Fibroblast of skin of right quadriceps (primary cell): ENCODE results near the gene CAPN13.

Experiments used
- DNase-seq: peaks from one replicate; pipeline ENCODE4 v3.0.0-alpha.2; 2013

CAPN13 gene

DNA sequence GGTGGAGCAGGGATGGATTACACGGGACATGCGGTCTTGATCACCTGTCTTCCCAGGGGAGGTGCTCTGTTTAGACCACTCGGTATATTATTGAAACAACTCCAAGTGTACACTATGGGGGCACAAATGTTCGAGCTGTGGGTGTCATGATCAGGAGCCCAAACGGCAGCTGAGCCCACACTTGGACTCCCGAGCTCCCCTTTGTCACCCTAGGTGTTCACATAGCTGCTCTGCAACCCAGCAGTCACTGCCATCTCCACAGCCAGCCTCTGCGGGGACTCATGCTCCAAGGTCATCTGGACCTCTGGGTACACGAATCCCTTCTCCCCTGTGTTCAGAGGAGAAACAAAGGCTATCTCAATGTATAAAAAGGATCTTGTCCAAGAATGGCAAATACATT, 46.0 kb downstream of the CAPN13 start:
- DNase-seq, result no peak

DNA sequence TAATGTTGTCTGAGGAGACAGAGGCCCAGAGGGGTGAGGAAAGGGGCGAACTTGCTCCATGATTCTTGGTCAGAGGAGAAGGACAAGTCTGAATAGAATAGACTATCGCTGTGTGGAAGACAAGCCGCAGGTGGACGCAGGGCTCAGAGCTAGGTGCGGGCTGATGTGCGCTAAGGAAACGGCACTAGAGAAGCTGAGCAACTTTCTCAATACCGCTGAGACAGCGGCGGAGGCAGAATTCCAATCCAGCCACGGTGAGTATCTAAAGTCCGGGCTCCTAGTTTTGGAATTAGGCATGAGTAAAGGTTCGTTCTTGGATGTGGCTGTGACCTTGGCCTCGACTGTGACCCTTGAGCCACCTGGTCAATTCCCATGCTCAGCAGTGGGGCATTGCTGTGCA, 47.8 kb downstream of the CAPN13 start:
- no peak for DNase-seq

DNA sequence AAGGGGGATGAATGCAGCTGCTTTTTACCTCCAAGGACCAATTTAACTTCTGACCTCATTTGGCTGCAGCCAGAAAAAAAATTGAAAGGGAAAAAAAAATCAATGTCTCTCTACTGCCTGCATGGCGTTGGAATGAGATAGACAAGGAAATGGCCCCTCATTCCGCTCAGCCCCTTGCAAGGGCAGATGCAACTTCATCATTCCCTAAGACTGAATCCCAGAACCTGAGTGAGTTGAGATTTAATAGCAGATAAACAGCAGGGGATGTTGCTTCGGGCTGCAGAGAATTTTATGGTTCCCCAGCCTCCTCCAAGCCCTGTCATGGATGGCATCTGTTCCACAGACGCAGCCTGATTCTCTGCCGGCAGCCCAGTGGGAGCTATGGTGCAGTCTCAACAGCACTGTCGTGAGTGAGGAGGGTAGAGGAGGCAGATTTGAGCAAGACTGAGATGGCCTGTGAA, 49.0 kb downstream of the CAPN13 start:
- peak; percentile 30 for DNase-seq

DNA sequence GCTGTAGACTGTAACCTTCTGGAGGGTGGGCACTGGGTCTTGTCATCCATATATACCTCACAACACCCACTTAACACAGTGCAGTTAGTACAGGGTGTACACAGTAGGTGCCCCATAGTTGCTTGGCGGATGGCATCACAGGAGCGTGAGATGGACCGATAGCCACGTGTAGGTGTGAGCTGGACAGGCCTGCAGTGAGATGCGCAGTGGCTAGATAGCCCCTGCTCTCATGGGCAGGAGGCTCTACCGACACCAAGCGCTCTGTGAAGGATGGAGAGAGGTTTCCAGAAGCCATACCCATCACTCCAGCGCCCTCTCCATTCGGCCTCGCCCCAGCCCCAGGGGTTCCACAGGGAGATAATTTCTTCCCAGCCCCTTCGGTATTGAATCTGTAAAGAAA, 49.5 kb downstream of the CAPN13 start:
- DNase-seq, result no peak

DNA sequence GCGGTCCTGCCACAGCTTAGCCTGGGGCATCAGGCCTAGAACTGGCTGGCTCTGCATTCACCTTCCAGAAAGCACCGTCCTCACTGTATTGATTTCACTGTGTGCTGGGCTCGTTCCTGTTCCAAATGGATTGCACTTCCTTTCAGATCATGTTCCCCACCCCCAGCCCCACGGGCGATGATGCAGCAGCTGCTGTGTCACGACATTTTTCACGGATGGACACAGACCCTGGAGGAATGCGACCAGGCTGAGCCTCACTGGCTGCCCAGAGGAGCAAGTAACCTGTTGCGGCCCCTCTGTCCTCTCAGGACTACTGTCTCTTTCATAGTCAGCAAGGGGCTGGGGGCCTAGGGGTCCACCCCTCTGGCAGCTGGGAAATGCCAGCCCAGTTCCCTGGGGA, 50.3 kb downstream of the CAPN13 start:
- no peak for DNase-seq

DNA sequence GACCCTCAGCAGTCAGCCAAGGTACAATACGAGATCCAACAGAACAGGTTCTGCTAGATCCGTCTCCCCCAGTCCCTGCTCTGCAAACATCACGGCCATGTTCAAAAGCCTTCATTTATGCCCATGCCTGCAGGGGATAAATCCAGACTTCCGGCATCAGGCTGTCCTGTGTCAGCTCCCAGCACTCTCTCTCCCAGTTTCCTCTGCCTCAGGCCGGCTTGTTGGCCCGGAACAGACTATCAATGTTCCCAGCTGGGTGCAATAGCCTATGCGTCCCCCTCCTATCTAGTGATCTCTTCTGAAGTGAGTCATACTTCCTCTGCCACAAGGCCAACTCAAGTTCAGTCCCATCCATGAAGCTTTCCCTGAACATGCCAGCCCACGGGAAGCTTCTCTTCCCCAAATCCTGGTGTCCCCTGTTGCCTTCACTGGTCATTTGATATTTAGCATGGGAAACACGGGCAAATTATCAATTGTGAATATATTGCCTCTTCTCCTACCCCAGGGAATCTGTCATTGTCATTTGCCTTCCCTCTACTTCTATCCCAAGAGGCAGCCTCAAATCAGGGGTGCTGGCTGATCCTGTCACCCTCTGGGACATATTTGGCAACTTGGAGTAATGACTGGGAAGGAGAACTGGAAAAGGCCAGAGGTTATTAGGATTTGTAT, 51.1 kb downstream of the CAPN13 start:
- DNase-seq, result peak; percentile 64

DNA sequence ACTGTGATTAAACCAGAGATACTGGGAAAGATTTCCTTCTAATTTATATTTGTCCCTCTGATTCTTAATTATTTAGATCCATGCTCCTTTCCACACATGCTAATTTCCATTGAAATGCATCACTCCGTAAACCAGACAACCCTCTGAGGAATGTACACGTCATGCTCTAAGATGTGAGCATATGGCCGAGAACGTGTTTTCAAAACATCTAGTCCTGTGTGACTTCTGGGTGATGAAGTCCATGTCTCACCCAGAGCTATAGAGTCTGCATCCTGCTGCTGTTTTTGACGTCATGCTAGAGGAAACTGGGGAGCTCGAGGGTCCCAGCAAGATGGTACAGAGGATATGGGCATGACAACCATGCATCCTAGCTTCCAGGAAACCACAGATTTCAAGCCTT, 53.6 kb downstream of the CAPN13 start:
- DNase-seq, result no peak

DNA sequence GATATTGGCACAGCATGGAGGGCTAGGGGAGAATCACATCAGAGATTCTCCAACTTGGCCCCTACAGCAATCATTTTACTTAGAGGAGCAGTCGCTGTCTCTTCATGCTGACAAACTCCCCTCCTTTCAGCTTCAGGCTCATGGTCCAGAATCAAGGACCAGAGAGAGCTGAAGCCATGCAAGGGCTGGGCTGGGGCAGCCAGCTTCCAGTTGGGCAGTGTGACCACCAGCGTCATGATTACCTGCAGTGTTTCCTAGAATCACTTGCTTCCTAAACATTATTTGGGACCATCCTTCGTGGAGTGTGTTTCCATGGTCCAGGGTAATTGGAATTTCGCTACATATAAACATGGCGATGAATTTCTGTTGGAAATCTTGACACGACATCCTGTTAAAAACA, 54.4 kb downstream of the CAPN13 start:
- no peak for DNase-seq

DNA sequence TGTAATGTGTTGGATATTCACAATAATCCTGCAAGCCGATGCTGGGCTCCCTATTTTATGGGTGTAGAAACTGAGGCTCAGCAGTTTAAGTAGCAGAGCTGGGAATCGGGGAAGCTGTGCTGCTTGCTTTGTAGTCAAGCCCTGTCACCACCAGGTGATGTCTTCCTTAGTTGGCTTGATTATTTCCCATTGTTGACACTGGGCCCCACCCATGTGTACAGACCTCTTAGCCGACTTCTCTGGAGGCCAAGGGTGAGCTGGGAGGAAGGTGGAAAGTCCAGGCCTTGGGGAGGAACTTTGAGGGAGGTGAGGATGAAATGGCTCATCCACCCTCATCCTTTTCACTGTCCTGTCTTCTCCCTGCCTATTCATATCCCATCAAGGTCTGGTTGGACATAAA, 60.0 kb downstream of the CAPN13 start:
- no peak for DNase-seq

DNA sequence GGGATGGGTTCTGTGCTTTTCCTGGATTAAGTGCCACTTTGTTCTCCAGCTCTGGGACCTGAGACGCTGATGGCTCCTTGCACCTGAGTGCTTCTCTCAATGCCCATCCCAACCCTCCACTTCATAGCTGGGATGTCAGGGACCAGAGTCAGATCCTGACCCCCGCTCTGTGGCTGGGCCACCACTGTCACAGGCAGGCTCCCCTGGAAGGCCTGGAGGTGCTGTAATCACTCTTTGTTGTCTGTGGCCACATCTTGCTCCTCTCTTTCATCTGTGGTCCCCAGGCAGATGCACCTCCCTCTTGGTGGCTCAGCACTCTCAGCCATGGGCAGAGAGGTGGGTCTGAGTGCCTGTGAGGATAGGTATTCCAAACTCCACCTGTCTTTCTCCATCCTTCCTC, 62.4 kb downstream of the CAPN13 start:
- no peak for DNase-seq

DNA sequence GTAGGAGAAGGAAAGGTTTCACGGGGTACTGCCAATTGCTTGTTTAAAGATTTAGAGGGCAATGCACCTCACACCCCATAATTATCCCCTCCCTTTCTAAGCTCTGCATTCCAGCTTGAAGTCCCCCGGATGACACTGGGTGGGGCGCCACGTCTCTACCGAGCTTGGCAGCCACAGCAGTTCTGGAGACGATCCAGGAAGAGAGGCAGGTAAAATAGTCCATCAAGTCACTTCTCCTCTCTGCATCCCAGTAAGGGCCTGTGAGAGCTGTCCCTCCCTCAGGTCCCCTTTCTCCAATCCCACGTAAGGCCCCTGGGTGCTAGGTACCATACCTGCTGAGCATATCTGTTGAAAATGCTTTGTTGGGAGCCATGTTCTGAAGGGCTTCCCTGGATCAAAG, 65.7 kb downstream of the CAPN13 start:
- no peak for DNase-seq

DNA sequence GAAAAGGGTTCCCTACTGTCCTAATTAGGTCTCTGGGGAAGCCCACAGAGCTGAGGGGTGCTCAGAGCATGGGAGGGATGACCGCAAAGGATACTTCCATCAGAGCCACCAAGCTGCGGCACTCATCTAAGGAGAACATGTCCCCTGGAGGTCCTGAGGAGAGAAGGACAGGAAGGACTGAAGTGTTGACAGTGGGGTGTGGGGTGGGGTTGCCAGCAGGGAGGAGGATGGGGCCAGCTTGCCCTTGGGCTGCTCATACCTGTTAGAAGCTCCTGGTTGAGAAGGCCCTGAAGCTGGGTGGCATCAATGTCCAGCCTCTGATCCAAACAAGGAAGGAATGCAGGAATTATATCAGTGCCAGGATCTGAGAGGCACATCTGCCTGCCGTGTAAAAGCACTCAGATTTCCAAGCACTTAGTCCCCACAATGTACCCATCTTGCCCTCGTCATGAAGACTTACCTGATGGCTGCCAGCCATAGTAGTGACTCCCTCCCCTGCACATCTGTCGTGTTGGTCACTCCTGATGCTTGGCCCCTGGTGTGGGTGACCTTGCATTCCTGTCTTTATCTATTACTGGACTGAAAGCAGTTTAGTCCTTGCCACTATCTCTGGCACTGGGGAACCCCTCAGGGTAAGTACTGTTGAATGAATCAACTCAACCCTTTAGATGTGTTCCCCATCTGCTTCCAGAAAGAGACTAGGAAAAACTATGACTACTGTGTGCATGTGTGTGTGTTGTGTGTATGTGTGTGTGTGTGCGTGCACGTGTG, 68.9 kb downstream of the CAPN13 start:
- no peak for DNase-seq

DNA sequence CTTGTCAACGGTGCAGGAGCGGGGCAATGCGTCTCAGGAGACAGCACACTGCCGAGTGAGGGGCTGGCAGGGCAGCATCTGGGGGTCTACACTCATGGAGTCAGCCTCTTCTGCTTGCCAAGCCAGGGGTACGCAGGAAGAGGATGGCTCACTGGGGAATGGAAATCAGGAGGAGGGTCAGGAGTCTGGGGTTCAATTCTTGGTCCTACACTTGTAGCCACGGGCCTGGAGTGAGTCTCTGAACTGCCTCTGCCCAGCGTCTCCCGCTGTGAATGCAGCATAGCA, 70.0 kb downstream of the CAPN13 start:
- DNase-seq, result no peak

DNA sequence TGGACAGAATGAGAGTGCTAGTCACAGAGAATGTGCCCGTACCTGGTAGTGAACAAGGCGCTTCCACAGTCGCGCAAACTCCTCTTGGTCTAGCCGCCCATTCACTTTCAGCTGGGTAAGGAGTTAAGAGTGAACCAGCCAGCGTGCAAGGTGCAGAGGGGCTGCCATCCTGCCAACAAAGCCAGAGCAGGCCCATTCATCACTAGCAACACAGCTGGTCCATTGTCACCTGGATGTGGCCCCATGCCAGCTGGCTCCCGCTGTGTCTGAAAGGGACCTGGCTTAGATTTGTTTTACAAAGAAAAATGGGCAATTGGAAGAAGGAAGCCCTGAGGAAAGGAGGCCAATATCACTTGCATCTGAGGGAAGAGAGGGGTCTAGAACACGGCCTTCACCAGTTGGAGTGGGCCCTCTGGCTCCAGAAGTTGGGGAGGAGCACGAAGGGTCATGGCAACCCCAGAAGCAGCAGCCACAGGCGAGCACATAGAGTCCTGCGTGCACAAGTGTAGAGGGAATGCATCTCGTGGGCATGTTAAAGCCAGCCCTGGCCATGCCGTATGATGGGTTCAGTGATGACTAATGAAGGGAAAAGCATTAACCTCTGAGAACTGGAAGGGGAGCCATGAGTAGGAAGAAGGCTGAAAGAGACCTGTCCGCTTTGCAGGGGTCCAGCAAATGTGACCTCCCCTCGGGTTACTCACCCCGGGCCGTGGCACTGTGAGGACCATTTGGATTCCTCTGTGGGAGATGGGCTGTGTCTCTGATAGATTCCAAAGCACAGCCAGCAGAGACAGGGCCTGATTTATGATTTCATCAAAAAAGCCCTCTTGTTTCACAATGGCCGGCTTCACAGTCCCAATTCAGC, 70.6 kb downstream of the CAPN13 start:
- DNase-seq, result no peak

DNA sequence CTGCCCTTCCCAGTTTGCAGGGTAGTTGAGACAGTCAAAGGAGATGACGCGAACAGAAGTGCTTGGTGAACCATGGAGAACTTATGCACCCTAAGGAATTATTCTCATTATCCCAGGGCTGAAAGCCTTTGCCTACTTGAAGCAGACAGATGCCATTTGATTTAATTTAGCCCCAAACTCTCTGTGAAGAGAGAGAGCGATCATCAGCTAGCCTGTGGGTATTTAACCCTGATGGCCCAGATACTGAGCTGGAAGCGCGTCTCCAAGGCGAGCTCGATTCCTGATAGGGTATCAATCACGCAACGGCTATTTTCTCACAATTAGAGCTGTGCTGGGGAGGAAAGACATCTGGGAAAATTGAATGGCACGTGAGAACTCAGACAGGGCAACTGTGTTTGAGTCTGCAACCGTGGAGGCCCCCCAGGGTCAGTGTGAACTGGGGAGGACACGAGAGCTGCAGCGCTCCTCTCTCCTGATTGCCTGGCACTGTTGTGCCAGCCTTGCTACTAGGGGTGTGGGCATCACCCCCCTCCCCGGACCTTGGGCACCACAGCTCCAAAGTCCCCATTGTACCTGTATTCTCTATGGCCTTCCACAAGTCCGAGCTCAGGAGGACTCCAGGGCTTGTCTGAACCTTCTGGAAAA, 73.2 kb downstream of the CAPN13 start:
- no peak for DNase-seq

DNA sequence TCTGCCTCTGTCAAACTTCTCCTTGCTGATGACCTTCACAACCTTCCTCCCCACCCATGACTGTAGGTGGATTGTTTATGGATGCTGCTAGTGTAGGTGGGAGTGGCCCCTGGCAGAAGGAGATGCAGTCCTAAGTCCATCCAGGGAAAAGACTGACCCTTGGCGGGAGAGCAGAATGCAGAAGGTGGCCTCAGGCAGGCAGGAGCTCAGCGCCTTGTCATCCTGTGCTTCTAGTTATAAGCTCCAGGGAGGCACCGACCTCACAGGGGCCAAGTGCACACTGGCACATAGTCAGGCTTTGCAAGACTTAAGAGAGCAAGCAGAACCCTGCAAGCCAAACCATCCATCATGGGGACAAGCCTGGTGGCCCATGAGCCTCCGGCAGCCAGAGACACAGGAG, 74.4 kb downstream of the CAPN13 start:
- DNase-seq, result no peak

DNA sequence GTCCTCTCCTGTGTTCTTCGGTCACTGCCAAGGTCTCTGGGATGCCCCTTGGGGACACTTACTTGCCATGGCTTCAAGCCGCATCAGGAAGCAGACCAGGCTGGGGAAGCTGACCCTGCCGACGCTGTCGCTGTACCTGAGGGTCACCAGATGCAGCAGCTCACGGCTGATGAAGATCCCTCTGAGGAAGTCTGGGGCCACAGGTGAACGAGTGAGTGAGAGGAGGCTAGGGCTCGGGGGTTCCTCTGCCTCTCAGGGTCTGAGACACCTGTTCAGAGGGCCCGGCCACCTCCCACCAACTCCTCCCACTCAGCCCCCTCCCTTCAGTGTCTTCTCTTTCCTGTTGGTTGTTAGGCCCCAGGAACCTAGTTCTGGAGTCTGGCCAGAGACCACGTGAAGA, 74.9 kb downstream of the CAPN13 start:
- no peak for DNase-seq

DNA sequence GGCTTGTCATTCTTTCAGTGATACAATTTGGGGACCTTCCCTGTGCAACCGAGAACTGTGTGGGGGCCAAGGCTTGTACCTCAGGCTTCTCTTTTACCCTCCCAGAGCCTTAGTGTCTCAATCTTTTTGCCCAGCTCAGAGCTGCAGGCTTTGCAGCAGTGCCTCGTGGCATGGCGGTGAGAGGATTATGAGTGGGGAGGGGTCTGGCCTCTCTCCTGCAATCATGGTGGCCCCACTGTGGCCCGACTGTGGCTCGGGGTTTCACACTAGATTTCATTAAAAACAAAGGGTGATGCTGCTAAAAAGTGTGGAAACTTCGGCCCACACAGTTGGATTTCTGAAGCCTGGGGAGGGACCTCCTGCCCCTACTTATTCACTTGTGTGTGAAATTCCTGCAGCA, 75.5 kb downstream of the CAPN13 start:
- DNase-seq, result no peak

DNA sequence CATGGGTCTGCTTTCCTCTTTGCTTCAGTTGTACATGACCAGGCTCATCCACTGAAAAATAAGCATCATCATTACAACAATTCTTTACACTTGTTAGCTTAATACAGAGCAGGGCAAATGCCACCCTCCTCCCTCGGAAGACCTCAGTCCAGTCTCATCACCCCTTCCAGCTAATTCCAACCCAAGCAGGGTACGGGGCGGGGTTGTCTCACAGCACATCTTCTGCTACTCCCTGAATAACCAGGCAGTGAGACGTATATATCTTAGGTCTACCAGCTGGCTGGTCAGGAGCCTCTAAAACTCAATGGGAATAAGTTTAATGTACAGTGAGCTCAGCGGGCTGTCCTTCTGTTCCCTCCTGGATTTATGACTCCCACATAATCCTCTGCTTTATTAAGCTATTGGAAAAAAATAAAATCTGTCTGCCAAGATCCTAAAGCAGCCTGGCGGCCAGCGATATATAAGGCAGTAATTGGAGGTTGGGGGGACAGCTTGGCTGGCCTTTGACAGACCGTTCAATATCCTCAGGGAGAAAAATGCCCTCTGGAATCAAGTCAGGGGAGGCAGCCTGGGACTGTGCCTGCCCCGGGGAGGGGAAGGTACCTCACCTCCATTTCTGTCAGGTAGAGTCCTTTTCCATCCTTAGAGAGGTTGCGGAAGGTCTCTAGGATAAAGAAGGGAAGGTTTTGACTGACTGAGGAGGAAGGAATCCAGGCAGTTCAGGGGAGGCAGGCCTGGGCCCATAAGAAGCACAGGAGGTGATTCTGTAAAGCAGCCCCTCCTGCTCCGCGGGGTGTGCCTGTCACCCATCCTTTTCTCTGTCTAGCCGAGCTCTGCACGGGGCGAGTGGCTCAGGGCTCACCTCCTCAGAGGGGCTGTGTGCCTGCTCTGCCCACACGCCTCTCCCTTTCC, 76.3 kb downstream of the CAPN13 start:
- no peak for DNase-seq

DNA sequence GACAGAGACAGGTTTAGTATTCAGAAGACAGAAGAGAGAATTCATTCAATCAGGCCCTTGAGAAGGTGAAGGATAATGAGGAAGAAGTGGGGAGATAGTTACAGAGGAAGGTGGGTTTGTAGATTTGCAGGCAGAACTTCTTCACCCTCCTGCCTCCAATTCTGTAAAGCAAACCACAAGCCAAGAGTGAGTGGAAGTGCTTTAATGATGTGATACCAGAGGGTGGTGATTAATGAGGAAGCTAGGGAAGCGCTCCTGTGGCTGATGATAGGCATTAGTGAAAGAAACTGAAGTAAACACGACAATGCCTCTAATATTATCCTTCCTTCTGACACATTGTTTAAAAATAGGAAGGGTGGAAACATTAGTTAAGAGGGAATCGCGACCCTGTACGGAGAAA, 78.2 kb downstream of the CAPN13 start:
- no peak for DNase-seq

DNA sequence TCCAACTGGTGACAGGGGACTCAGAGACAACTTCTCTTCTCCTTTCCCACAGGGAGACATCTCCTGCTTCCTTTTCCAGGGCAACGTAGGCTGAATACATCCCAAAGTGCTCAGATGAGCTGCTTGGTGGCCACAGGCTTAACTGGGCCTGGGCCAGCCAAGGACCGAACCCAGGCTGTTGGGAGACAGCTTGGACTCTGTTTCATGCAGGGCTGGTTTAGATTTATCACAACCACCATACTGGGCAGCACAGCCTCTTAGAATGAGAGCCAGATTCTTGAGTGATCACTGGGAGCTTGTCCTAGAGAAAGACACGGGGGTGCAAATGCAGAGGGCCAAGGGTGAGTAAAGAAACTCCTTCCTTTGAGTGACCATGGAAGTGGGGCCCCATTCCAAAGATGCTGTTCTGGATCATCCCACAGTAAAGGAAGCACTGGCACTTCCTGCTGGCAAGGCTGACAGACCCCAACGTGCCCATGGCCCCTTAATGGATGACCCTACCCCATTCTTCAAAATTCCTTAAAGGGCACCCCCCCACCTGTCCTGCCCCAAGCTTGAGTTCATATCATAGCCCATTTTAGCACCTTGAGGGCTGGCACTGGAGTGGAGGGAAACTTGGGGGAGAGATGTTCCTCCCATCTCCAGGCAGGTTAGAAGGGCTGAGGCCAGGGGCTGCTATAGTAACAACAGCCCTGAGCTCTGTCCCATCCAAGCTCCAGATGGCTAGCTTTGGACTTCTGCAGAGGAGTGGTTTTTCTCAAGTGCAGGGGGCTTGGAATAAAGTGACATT, 84.1 kb downstream of the CAPN13 start:
- DNase-seq, result no peak
